Gastrocnemius medialis (tissue), 4 donors: ENCODE data around the gene UBE2L3.

Source experiments
- CTCF ChIP-seq, 5 experiments: fragments of 450-650 bp in 3 of 5; fragments of 200-600 bp in 2 of 5; sonication (generic) in 2 of 5; IDR thresholded peaks in 4 of 5; conservative IDR thresholded peaks in 1 of 5; 1 replicate in 4 of 5; 2 replicates in 1 of 5; pipeline ENCODE4 v1.5.1; 2016 to 2019; ENCODE audit warnings: antibody characterized with exemption in 5 of 5, mild to moderate bottlenecking in 3 of 5, moderate library complexity in 3 of 5
- POLR2A ChIP-seq, 2 donors: fragments of 450-650 bp; IDR thresholded peaks; one replicate each; pipeline ENCODE4 v1.6.1; 2017; ENCODE audit warnings: antibody characterized with exemption in 2 of 2, mild to moderate bottlenecking in 2 of 2, moderate library complexity in 2 of 2

GRCh38 chr22:21669026-21669425 lies 101.5 kb downstream of the UBE2L3 start:
- TF ChIP-seq CTCF (IDR thresholded peaks at IDR 0.05 in 4 of 5, conservative IDR thresholded peaks at IDR 0.05 in 1 of 5) (no peak), POLR2A (IDR thresholded peaks at IDR 0.05) (no peak)
